Measurements from ENCODE around the gene APOA1.

Gene APOA1

GRCh38 chr11:116822575-116822974, 14.8 kb downstream of the APOA1 start:
- H3K4me2 ChIP-seq = no peak overlapping the region
- H3K4me3 ChIP-seq = no peak overlapping the region
- TF ChIP-seq Cebpa-rat (IDR thresholded peaks at IDR 0.05) = no peak
- H4K20me1 ChIP-seq = no peaks in the 10 kb centered on the region
- H3K9me3 ChIP-seq = no peaks in the 10 kb centered on the region
- no peaks in the 10 kb centered on the region for H3K4me1 ChIP-seq
- H3K27me3 ChIP-seq = no peaks in the 10 kb centered on the region
- no peaks in the 10 kb centered on the region for H3K36me3 ChIP-seq
- no peak overlapping the region for H3K27ac ChIP-seq
- H3K9ac ChIP-seq = no peak overlapping the region

GRCh38 chr11:116821050-116821918, 16.1 kb downstream of the APOA1 start:
- Histone ChIP-seq H3K4me2 (no peak overlapping the region), H3K9ac (no peak overlapping the region), H3K4me3 (no peak overlapping the region)

GRCh38 chr11:116819049-116819448, 18.4 kb downstream of the APOA1 start:
- no peaks in the 10 kb centered on the region for H3K36me3 ChIP-seq
- H3K4me3 ChIP-seq = no peak overlapping the region
- H3K9me3 ChIP-seq = no peaks in the 10 kb centered on the region
- H3K27me3 ChIP-seq = no peaks in the 10 kb centered on the region
- no peak overlapping the region for H3K9ac ChIP-seq
- no peaks in the 10 kb centered on the region for H4K20me1 ChIP-seq
- no peak for TF ChIP-seq Cebpa-rat (IDR thresholded peaks at IDR 0.05)
- no peak overlapping the region for H3K27ac ChIP-seq
- H3K4me1 ChIP-seq = no peaks in the 10 kb centered on the region
- H3K4me2 ChIP-seq = no peak overlapping the region

More at GRCh38 chr11:116821050-116821918, 16.1 kb downstream of the APOA1 start:
- H3K9me3 ChIP-seq = no peaks in the 10 kb centered on the region
- no peaks in the 10 kb centered on the region for H3K4me1 ChIP-seq
- no peaks in the 10 kb centered on the region for H3K27me3 ChIP-seq
- H3K36me3 ChIP-seq = no peaks in the 10 kb centered on the region
- H4K20me1 ChIP-seq = no peaks in the 10 kb centered on the region
- TF ChIP-seq Cebpa-rat (IDR thresholded peaks at IDR 0.05) = no peak
- H3K27ac ChIP-seq = no peak overlapping the region

- Histone ChIP-seq H4K20me1 (no peaks in the 10 kb centered on the region), H3K27me3 (no peaks in the 10 kb centered on the region), H3K36me3 (no peaks in the 10 kb centered on the region), H3K9ac (no peak overlapping the region), H3K27ac (no peak overlapping the region), H3K4me1 (no peaks in the 10 kb centered on the region), H3K4me2 (no peak overlapping the region), H3K4me3 (no peak overlapping the region), H3K9me3 (no peaks in the 10 kb centered on the region)
- TF ChIP-seq Cebpa-rat (IDR thresholded peaks at IDR 0.05) = no peak
These were observed 22.9 kb downstream of the APOA1 start for GRCh38 chr11:116814502-116814901.

GRCh38 chr11:116813781-116814471, 23.5 kb downstream of the APOA1 start:
- Histone ChIP-seq H3K27me3 (no peaks in the 10 kb centered on the region), H3K9ac (no peak overlapping the region), H3K4me1 (no peaks in the 10 kb centered on the region), H4K20me1 (no peaks in the 10 kb centered on the region), H3K9me3 (no peaks in the 10 kb centered on the region), H3K27ac (no peak overlapping the region), H3K4me2 (no peak overlapping the region), H3K36me3 (no peaks in the 10 kb centered on the region), H3K4me3 (no peak overlapping the region)
- no peak for TF ChIP-seq Cebpa-rat (IDR thresholded peaks at IDR 0.05)

GRCh38 chr11:116813170-116813569, 24.3 kb downstream of the APOA1 start:
- Histone ChIP-seq H3K27ac (no peak overlapping the region), H3K36me3 (no peaks in the 10 kb centered on the region), H3K27me3 (no peaks in the 10 kb centered on the region), H3K9ac (no peak overlapping the region), H4K20me1 (no peaks in the 10 kb centered on the region), H3K4me1 (no peaks in the 10 kb centered on the region), H3K9me3 (no peaks in the 10 kb centered on the region), H3K4me3 (no peak overlapping the region), H3K4me2 (no peak overlapping the region)
- no peak for TF ChIP-seq Cebpa-rat (IDR thresholded peaks at IDR 0.05)

GRCh38 chr11:116812109-116812508, 25.3 kb downstream of the APOA1 start:
- Histone ChIP-seq H3K27ac (no peak overlapping the region), H3K9me3 (no peaks in the 10 kb centered on the region), H3K4me1 (no peaks in the 10 kb centered on the region), H4K20me1 (no peaks in the 10 kb centered on the region), H3K4me3 (no peak overlapping the region), H3K4me2 (no peak overlapping the region), H3K9ac (no peak overlapping the region), H3K36me3 (no peaks in the 10 kb centered on the region), H3K27me3 (no peaks in the 10 kb centered on the region)
- no peak for TF ChIP-seq Cebpa-rat (IDR thresholded peaks at IDR 0.05)

- H3K27me3 ChIP-seq = no peaks in the 10 kb centered on the region
- H3K9ac ChIP-seq = no peak overlapping the region
- no peaks in the 10 kb centered on the region for H4K20me1 ChIP-seq
- no peaks in the 10 kb centered on the region for H3K4me1 ChIP-seq
- no peak overlapping the region for H3K27ac ChIP-seq
- H3K4me3 ChIP-seq = no peak overlapping the region
- no peaks in the 10 kb centered on the region for H3K36me3 ChIP-seq
- H3K9me3 ChIP-seq = no peaks in the 10 kb centered on the region
- no peak for TF ChIP-seq Cebpa-rat (IDR thresholded peaks at IDR 0.05)
- H3K4me2 ChIP-seq = no peak overlapping the region
These were observed 26.2 kb downstream of the APOA1 start for GRCh38 chr11:116811194-116811593.

GRCh38 chr11:116808262-116809175, 28.9 kb downstream of the APOA1 start:
- no peak overlapping the region for H3K9ac ChIP-seq

More at GRCh38 chr11:116808262-116809175, 28.9 kb downstream of the APOA1 start:
- no peak for TF ChIP-seq Cebpa-rat (IDR thresholded peaks at IDR 0.05)
- Histone ChIP-seq H3K9me3 (no peaks in the 10 kb centered on the region), H3K36me3 (no peaks in the 10 kb centered on the region), H3K27me3 (no peaks in the 10 kb centered on the region), H3K4me2 (no peak overlapping the region), H3K27ac (no peak overlapping the region), H4K20me1 (no peaks in the 10 kb centered on the region), H3K4me3 (no peak overlapping the region), H3K4me1 (no peaks in the 10 kb centered on the region)

Measured in BLaER1 (cell line).